CD14-positive monocyte (primary cell): ENCODE results near the gene POFUT2. TPM values are rescaled to one million over a fixed set of nuclear protein-coding genes. Genes with fewer than 3 reads are reported as not detected.

Experiments
- DNase-seq, 3 donors: peaks; one replicate each; pipeline ENCODE4 v3.0.0-alpha.2; 2011 to 2022
- H2AFZ ChIP-seq: 2 replicates; pipeline ENCODE4 v1.6.0; 2012; ENCODE audit warnings: mild to moderate bottlenecking, low read depth, low read length, inconsistent platforms; ENCODE audit not compliant: insufficient read depth, poor library complexity, severe bottlenecking
- H3K27ac ChIP-seq, 2 donors: 1 replicate in 1 of 2; 2 replicates in 1 of 2; pipeline ENCODE4 v1.5.1; 2012 to 2013; ENCODE audit warnings: low read length in 2 of 2, control low read depth in 1 of 2, inconsistent platforms in 1 of 2, low read depth in 1 of 2, mild to moderate bottlenecking in 1 of 2
- H3K27me3 ChIP-seq, 2 donors: one replicate each; pipeline versions ENCODE4 v1.6.0 to v1.6.1; 2011 to 2013; ENCODE audit warnings: low read length in 2 of 2; ENCODE audit not compliant: control insufficient read depth in 2 of 2, insufficient read depth in 2 of 2
- H3K36me3 ChIP-seq, 2 donors: replicated peaks in 1 of 2; 1 replicate in 1 of 2; 2 replicates in 1 of 2; pipeline versions ENCODE4 v1.5.1 to v1.6.1; 2012 to 2013; ENCODE audit warnings: low read length in 2 of 2, control low read depth in 1 of 2, inconsistent platforms in 1 of 2, mild to moderate bottlenecking in 1 of 2; ENCODE audit not compliant: insufficient read depth in 2 of 2, control insufficient read depth in 1 of 2
- H3K4me1 ChIP-seq, 2 donors: 1 replicate in 1 of 2; 2 replicates in 1 of 2; pipeline versions ENCODE4 v1.5.1 to v1.6.1; 2012 to 2013; ENCODE audit warnings: low read length in 2 of 2, control low read depth in 1 of 2, inconsistent platforms in 1 of 2, mild to moderate bottlenecking in 1 of 2, moderate library complexity in 1 of 2; ENCODE audit not compliant: insufficient read depth in 2 of 2, control insufficient read depth in 1 of 2
- H3K4me2 ChIP-seq: replicated peaks from 2 replicates; pipeline ENCODE3; 2012; ENCODE audit warnings: low read length, moderate library complexity, mild to moderate bottlenecking; ENCODE audit not compliant: poor library complexity, severe bottlenecking; ENCODE audit errors: extremely low read depth
- H3K4me3 ChIP-seq, 3 experiments: fragments of 200-600 bp in 1 of 3; sonication (generic) in 1 of 3; replicated peaks in 1 of 3; 1 replicate in 2 of 3; 2 replicates in 1 of 3; pipeline ENCODE4 v1.5.1; 2011 to 2013; ENCODE audit warnings: low read length in 3 of 3, mild to moderate bottlenecking in 3 of 3, control low read depth in 2 of 3, low read depth in 2 of 3, inconsistent platforms in 1 of 3, moderate library complexity in 1 of 3
- H3K79me2 ChIP-seq: 2 replicates; pipeline ENCODE4 v1.6.0; 2012; ENCODE audit warnings: mild to moderate bottlenecking, control low read depth, inconsistent platforms, low read length, moderate library complexity; ENCODE audit not compliant: insufficient read depth
- H3K9ac ChIP-seq: 2 replicates; pipeline ENCODE4 v1.6.0; 2017; ENCODE audit warnings: low read length, mild to moderate bottlenecking; ENCODE audit not compliant: insufficient read depth, poor library complexity, severe bottlenecking
- H3K9me3 ChIP-seq, 2 donors: replicated peaks in 1 of 2; 1 replicate in 1 of 2; 2 replicates in 1 of 2; pipeline versions ENCODE4 v1.5.1 to v1.6.1; 2012 to 2013; ENCODE audit warnings: low read length in 2 of 2, control low read depth in 1 of 2; ENCODE audit not compliant: control insufficient read depth in 1 of 2, insufficient read depth in 1 of 2
- H4K20me1 ChIP-seq: 2 replicates; pipeline ENCODE4 v1.6.0; 2012; ENCODE audit warnings: mild to moderate bottlenecking, low read length, control low read depth, moderate library complexity; ENCODE audit not compliant: insufficient read depth
- H3K27ac Mint-ChIP-seq, 7 donors: one replicate each; pipeline ENCODE4 v1.8.0; 2020; ENCODE audit warnings: mild to moderate bottlenecking in 7 of 7, mixed read lengths in 7 of 7, moderate library complexity in 6 of 7, inconsistent platforms in 2 of 7
- H3K27me3 Mint-ChIP-seq, 3 donors: one replicate each; pipeline ENCODE4 v1.8.0; 2021 to 2022; ENCODE audit warnings: low read depth in 3 of 3, mild to moderate bottlenecking in 3 of 3, mixed read lengths in 3 of 3, moderate library complexity in 3 of 3, inconsistent platforms in 1 of 3
- H3K36me3 Mint-ChIP-seq, 2 donors: one replicate each; pipeline ENCODE4 v1.8.0; 2020; ENCODE audit warnings: mixed read lengths in 2 of 2, inconsistent platforms in 1 of 2, mild to moderate bottlenecking in 1 of 2
- H3K4me1 Mint-ChIP-seq: one replicate; pipeline ENCODE4 v1.8.0; 2020; ENCODE audit warnings: mild to moderate bottlenecking, mixed read lengths
- H3K4me3 Mint-ChIP-seq, 2 donors: one replicate each; pipeline ENCODE4 v1.8.0; 2020; ENCODE audit warnings: mild to moderate bottlenecking in 2 of 2, mixed read lengths in 2 of 2, moderate library complexity in 1 of 2
- H3K9me3 Mint-ChIP-seq, 7 donors: one replicate each; pipeline ENCODE4 v1.8.0; 2020 to 2022; ENCODE audit warnings: mixed read lengths in 7 of 7, mild to moderate bottlenecking in 6 of 7, moderate library complexity in 6 of 7, inconsistent platforms in 2 of 7
- CTCF ChIP-seq: fragments of 200-600 bp; IDR thresholded peaks from one replicate; pipeline ENCODE4 v1.8.0; 2022; ENCODE audit warnings: antibody characterized with exemption, mild to moderate bottlenecking
- WGBS: methylation state at CpG from one replicate; pipeline ENCODE4 v1.1.5; 2013; ENCODE audit warnings: missing lambda C conversion rate; ENCODE audit not compliant: insufficient coverage; 5-methylcytosine and 5-hydroxymethylcytosine counted together
- intact Hi-C, 2 donors: fragments of 100-400 bp; cut with micrococcal nuclease; formaldehyde crosslinking; loops; one replicate each; pipeline versions ENCODE4 v1.15.0 to v1.15.1; 2023
- polyA plus RNA-seq, 3 donors: library from polyadenylated mRNA; depleted of rRNA in 1 of 3; unstranded in 2 of 3; stranded (reverse) in 1 of 3; fragments of 300-500 nt in 2 of 3; fragments of >200 nt in 1 of 3; fragmentation: Illumina TruSeq in 2 of 3; gene quantifications; 1 replicate in 2 of 3; 2 replicates in 1 of 3; pipeline ENCODE4 v1.2.3, GENCODE V29; 2012 to 2021

The POFUT2 gene
- polyA plus RNA-seq, 3 donors, result 1.8 to 21.3 (median 2.8) TPM

GRCh38 chr21:45296638-45297037, 8.9 kb upstream of the POFUT2 start:
- no peaks in the 10 kb centered on the region for H3K36me3 Mint-ChIP-seq
- H3K4me1 ChIP-seq, result peaks cover 14 to 22% of the 10 kb centered on the region in 2 donors
- WGBS, result no CpG with 5 or more reads among the region's 7 CpGs

DNA sequence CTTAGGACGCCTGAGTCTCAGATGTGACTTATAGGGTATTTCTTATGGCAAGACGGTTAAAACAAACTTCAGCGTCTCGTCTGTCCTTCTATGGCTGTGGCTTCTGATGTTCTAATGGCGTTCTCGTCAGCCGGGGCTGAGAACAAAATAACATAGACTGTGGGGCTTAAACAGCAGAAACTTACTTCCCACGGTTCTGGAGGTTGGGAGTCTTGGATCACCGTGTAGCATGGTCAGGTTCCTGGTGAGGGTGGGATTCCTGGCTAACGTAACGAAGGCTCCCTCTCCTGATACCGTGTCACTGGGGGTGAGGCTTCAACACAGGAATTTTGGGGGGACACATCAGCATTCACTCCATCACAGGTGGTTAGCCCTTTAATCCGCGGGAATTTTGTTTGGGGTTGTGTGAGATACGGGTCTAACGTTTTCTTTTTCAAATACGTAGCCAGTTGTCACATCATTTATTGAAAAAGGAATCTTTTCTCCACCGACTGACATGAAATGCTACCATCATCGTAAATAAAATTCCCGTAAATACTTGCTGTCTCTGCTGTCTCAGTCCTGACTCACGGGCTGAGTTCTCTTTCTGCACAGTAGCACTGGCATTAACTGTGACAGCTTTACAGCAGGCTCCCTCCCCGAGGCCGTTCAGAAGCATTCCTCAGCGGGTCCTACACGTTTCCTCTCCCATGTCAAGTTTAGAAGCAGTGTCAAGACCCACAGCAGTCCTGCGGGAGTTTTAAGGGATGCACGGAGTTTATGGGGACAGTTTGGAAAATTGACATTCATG, 8.1 kb upstream of the POFUT2 start:
- peaks cover 0 to 2% of the 10 kb centered on the region in 2 donors for H3K27me3 ChIP-seq
- TF ChIP-seq CTCF, result no peak
- peak in 1 of 3 donors; percentile 0 for DNase-seq
- peaks cover 6 to 13% (median 7%) of the 10 kb centered on the region in 3 donors for H3K27me3 Mint-ChIP-seq
- no peak overlapping the region for H3K4me3 Mint-ChIP-seq
- no peak overlapping the region for H3K4me3 ChIP-seq
- 96% methylated on average over 15 of the region's 27 CpGs for WGBS
- H3K27ac ChIP-seq, result no peak overlapping the region
- H3K9ac ChIP-seq, result no peak overlapping the region
- H3K4me2 ChIP-seq, result no peak overlapping the region
- no peaks in the 10 kb centered on the region for H3K36me3 Mint-ChIP-seq
- peaks cover 0 to 8% (median 5%) of the 10 kb centered on the region in 7 donors for H3K9me3 Mint-ChIP-seq
- no peak overlapping the region for H3K27ac Mint-ChIP-seq
- peaks cover 14 to 22% of the 10 kb centered on the region in 2 donors for H3K4me1 ChIP-seq
- no peaks in the 10 kb centered on the region for H3K79me2 ChIP-seq
- intact Hi-C loops, result loop anchor here in 1 of 2 donors (5.0 to 10.0 kb wide), 3 partner anchors 151 to 527 kb away; partner anchors contain the start of gene SLC19A1
- H3K9me3 ChIP-seq, result no peaks in the 10 kb centered on the region
- no peak overlapping the region for H2AFZ ChIP-seq
- no peaks in the 10 kb centered on the region for H4K20me1 ChIP-seq
- H3K4me1 Mint-ChIP-seq, result peaks cover 24% of the 10 kb centered on the region
- H3K36me3 ChIP-seq, result no peaks in the 10 kb centered on the region

More at GRCh38 chr21:45296638-45297037, 8.9 kb upstream of the POFUT2 start:
- H3K27me3 Mint-ChIP-seq, result peaks cover 6 to 13% (median 8%) of the 10 kb centered on the region in 3 donors
- no peaks in the 10 kb centered on the region for H4K20me1 ChIP-seq
- H3K9me3 ChIP-seq, result no peaks in the 10 kb centered on the region
- peaks cover 0 to 8% (median 5%) of the 10 kb centered on the region in 7 donors for H3K9me3 Mint-ChIP-seq
- DNase-seq, result no peak
- H3K79me2 ChIP-seq, result no peaks in the 10 kb centered on the region
- H2AFZ ChIP-seq, result no peak overlapping the region
- peaks cover 0 to 2% of the 10 kb centered on the region in 2 donors for H3K27me3 ChIP-seq
- no peak overlapping the region for H3K9ac ChIP-seq
- no peak overlapping the region for H3K27ac Mint-ChIP-seq
- H3K4me1 Mint-ChIP-seq, result peaks cover 24% of the 10 kb centered on the region
- no peak for TF ChIP-seq CTCF
- no peaks in the 10 kb centered on the region for H3K36me3 ChIP-seq
- H3K4me3 ChIP-seq, result no peak overlapping the region
- H3K27ac ChIP-seq, result no peak overlapping the region
- no peak overlapping the region for H3K4me2 ChIP-seq
- intact Hi-C loops, result loop anchor here in 1 of 2 donors (5.0 to 10.0 kb wide), 3 partner anchors 152 to 526 kb away; partner anchors contain the start of gene SLC19A1
- H3K4me3 Mint-ChIP-seq, result no peak overlapping the region
